WTC11 (cell line): ENCODE measurements around the gene SARDH. TPM values are rescaled to one million over a fixed set of nuclear protein-coding genes. Genes with fewer than 3 reads are reported as not detected.

Source experiments
- ATAC-seq: fragments of 200-7000 bp; cut with Tn5 transposase; 2 replicates; pipeline ENCODE4 v1.10.0; 2021; ENCODE audit warnings: mild to moderate bottlenecking, moderate library complexity
- CTCF ChIA-PET: fragments of 300-600 bp; sonication (Branson Sonifier 250); formaldehyde crosslinking; loops from one replicate; lab custom pipeline; 2021; ENCODE audit warnings: antibody characterized with exemption; lab: Charles Lee
- POLR2A ChIA-PET: fragments of 350-600 bp; sonication (Branson Sonifier 250); formaldehyde crosslinking; loops from one replicate; lab custom pipeline; 2021; ENCODE audit warnings: antibody characterized with exemption; lab: Charles Lee
- DNase-seq: peaks from one replicate; pipeline ENCODE4 v3.0.0; 2021; ENCODE audit warnings: low spot score
- H3K27ac Mint-ChIP-seq: 2 replicates; pipeline ENCODE4 v1.8.0; 2021; ENCODE audit warnings: mixed read lengths
- H3K27me3 Mint-ChIP-seq: 2 replicates; pipeline ENCODE4 v1.8.0; 2021; ENCODE audit warnings: low read depth, mild to moderate bottlenecking, moderate library complexity, mixed read lengths
- H3K36me3 Mint-ChIP-seq: 2 replicates; pipeline ENCODE4 v1.8.0; 2021; ENCODE audit warnings: mixed read lengths
- H3K4me1 Mint-ChIP-seq: 2 replicates; pipeline ENCODE4 v1.8.0; 2022; ENCODE audit warnings: mixed read lengths
- H3K4me3 Mint-ChIP-seq: 2 replicates; pipeline ENCODE4 v1.8.0; 2021; ENCODE audit warnings: mild to moderate bottlenecking, moderate library complexity, mixed read lengths
- H3K9me3 Mint-ChIP-seq: 2 replicates; pipeline ENCODE4 v1.8.0; 2021; ENCODE audit warnings: mixed read lengths
- ATF1 ChIP-seq: sonication (generic); formaldehyde crosslinking; IDR thresholded peaks from 2 replicates; pipeline ENCODE4 v1.8.1; 2023; ENCODE audit warnings: mild to moderate bottlenecking, moderate library complexity, missing genetic modification reagents
- FOXP1 ChIP-seq: sonication (generic); formaldehyde crosslinking; IDR thresholded peaks from 2 replicates; pipeline ENCODE4 v1.8.0; 2022; ENCODE audit warnings: missing genetic modification reagents, mild to moderate bottlenecking, moderate library complexity, borderline replicate concordance
- HMGA2 ChIP-seq: fragments of 250-450 bp; sonication (Bioruptor Pico); IDR thresholded peaks from 2 replicates; pipeline ENCODE4 v1.4.0; 2021; ENCODE audit warnings: mild to moderate bottlenecking, moderate library complexity
- JAZF1 ChIP-seq: fragments of 250-450 bp; sonication (Bioruptor Pico); IDR thresholded peaks from 2 replicates; pipeline ENCODE4 v1.9.0; 2021; ENCODE audit warnings: moderate library complexity, mild to moderate bottlenecking, inconsistent platforms
- MYBL2 ChIP-seq: sonication (generic); formaldehyde crosslinking; IDR thresholded peaks from 2 replicates; pipeline ENCODE4 v1.8.1; 2023; ENCODE audit warnings: mild to moderate bottlenecking, moderate library complexity, missing genetic modification reagents
- NR1H2 ChIP-seq: sonication (generic); formaldehyde crosslinking; IDR thresholded peaks from 2 replicates; pipeline ENCODE4 v1.9.0; 2021; ENCODE audit warnings: mild to moderate bottlenecking, moderate library complexity, missing genetic modification reagents
- RORB ChIP-seq: fragments of 250-450 bp; sonication (Bioruptor Pico); IDR thresholded peaks from 2 replicates; pipeline ENCODE4 v1.9.0; 2021; ENCODE audit warnings: mild to moderate bottlenecking
- SMAD3 ChIP-seq: sonication (generic); formaldehyde crosslinking; IDR thresholded peaks from 2 replicates; pipeline ENCODE4 v1.8.0; 2022; ENCODE audit warnings: missing genetic modification reagents, mild to moderate bottlenecking, borderline replicate concordance
- TEAD1 ChIP-seq: sonication (generic); formaldehyde crosslinking; IDR thresholded peaks from 2 replicates; pipeline ENCODE4 v1.8.0; 2022; ENCODE audit warnings: mild to moderate bottlenecking, missing genetic modification reagents
- ZBTB21 ChIP-seq: sonication (generic); formaldehyde crosslinking; IDR thresholded peaks from 2 replicates; pipeline ENCODE4 v1.8.1; 2023; ENCODE audit warnings: mild to moderate bottlenecking, missing genetic modification reagents, borderline replicate concordance
- ZNF121 ChIP-seq: sonication (generic); formaldehyde crosslinking; IDR thresholded peaks from 2 replicates; pipeline ENCODE4 v1.8.0; 2023; ENCODE audit warnings: missing genetic modification reagents
- ZNF138 ChIP-seq: sonication (generic); formaldehyde crosslinking; conservative IDR thresholded peaks from 2 replicates; pipeline ENCODE4 v1.8.1; 2022; ENCODE audit warnings: mild to moderate bottlenecking, moderate library complexity, missing genetic modification reagents
- total RNA-seq: library from RNA; stranded (reverse); gene quantifications from 3 replicates; pipeline ENCODE4 v1.2.3, GENCODE V29; 2021
- TF ChIP-seq, protein P1 (sequence below): sonication (generic); formaldehyde crosslinking; IDR thresholded peaks from 2 replicates; pipeline ENCODE4 v1.8.1; 2022; ENCODE audit warnings: low read depth, missing genetic modification reagents, borderline replicate concordance
- TF ChIP-seq, protein P2 (sequence below): sonication (generic); formaldehyde crosslinking; IDR thresholded peaks from 2 replicates; pipeline ENCODE4 v1.8.1; 2022; ENCODE audit warnings: low read depth, mild to moderate bottlenecking, moderate library complexity, missing genetic modification reagents, borderline replicate concordance
- TF ChIP-seq, protein P3 (sequence below): fragments of 200-600 bp; IDR thresholded peaks from 2 replicates; pipeline ENCODE4 v1.8.0; 2022; ENCODE audit warnings: antibody characterized with exemption
- TF ChIP-seq, protein P4 (sequence below): sonication (generic); formaldehyde crosslinking; IDR thresholded peaks from 2 replicates; pipeline ENCODE4 v1.8.0; 2023; ENCODE audit warnings: missing genetic modification reagents, mild to moderate bottlenecking, borderline replicate concordance
- TF ChIP-seq, protein P5 (sequence below): sonication (generic); formaldehyde crosslinking; IDR thresholded peaks from 2 replicates; pipeline ENCODE4 v1.8.1; 2023; ENCODE audit warnings: mild to moderate bottlenecking, missing genetic modification reagents, moderate library complexity

The SARDH gene
- total RNA-seq, 1 experiment from 2014 or later: 8.5 TPM

DNA sequence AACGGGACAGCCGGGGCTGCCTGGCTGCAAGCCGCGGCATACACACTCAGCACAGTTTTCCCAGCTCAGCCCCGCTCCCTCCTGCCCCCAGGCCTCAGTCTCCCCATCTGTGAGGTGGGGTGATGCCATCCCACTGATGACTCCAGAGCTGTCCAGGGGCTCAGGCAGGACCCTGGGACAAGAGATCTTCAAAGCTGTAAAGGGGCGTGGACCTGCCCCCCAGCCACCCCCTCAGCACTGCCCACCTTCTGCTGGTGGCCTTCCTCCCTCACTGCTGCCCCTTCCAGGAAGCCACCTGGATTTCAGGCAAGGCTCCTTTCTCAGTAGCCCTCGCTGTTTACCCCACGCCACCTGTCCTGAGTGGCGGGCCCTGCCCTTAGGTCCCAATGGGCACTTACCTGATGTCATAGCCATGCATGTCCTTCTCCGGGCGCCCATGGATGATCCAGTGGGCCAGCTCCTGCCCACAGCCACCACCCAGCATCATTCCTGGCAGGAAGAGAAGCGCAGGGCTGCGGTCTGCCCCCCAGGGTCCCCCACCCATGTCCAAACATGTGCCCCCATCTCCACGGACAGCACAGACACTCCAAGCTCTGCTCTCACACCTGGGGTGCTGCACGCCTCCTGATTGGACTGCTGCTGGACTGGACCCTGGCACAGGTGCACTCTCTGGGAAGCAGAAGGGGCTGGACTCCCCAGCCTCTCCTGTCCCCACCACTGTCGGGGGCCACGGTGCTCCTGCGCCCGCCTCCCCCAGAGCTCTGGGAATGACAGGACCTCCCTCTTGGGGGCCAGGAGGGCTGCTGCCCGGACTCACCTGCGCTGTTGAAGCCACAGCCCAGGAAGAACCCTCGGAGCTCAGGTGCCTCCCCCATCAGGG lies 25.7 kb downstream of the SARDH start (continued):
- TF ChIP-seq, protein P1, sequence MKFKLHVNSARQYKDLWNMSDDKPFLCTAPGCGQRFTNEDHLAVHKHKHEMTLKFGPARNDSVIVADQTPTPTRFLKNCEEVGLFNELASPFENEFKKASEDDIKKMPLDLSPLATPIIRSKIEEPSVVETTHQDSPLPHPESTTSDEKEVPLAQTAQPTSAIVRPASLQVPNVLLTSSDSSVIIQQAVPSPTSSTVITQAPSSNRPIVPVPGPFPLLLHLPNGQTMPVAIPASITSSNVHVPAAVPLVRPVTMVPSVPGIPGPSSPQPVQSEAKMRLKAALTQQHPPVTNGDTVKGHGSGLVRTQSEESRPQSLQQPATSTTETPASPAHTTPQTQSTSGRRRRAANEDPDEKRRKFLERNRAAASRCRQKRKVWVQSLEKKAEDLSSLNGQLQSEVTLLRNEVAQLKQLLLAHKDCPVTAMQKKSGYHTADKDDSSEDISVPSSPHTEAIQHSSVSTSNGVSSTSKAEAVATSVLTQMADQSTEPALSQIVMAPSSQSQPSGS (CRISPR knock-in tag): no peak
- no peak for TF ChIP-seq ATF1
- TF ChIP-seq, all 79 proteins: peak for 0

DNA sequence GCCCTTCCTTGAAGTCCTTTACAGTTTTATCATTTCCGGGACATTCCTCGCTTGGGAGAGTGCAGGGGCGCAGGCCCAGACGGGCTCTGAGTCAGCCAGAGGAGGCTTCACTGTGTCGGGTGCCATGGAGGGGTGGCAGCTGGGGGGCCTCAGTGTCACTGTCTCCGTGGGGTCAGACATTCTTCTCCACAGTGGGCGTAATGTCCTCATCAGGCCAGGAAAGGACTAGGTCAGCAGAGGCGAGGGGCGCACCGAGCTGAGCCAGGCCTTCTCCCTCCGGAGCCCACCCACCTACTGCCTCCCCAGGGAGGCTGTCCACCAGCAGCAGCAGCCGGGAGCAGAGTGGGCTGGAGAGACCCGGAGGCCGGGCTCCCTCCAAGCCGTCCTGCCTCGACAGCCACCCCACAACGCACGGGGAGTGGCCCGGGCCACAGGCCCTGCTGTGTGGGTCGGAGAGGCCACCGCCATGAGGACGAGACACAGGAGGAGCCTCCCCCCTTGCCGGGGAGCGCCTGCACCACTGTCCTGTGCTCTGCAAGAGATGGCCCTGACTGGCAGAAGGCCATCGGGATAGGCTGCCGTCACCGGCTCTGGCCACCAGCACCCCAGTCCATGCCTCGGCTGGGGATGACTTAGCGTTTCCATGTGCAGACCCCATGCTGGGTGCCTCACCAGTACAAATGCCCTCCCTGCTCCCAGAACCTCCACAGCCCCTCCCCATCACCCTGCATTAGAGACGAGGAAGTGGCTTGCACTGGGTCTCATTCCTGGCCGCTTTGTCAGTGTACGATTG lies 26.5 kb downstream of the SARDH start:
- H3K36me3 Mint-ChIP-seq: no peaks in the 10 kb centered on the region
- no peaks in the 10 kb centered on the region for H3K27me3 Mint-ChIP-seq
- peaks cover 5% of the 10 kb centered on the region for H3K4me1 Mint-ChIP-seq
- H3K4me3 Mint-ChIP-seq: no peak overlapping the region
- H3K9me3 Mint-ChIP-seq: no peaks in the 10 kb centered on the region
- 0 out of 2 replicates have a peak, but pooled peaks have one; percentile 18 for TF ChIP-seq FOXP1
- TF ChIP-seq ZNF138 (CRISPR knock-in tag): no peak
- ATAC-seq (no peak), DNase-seq (peak; percentile 8)
- ChIA-PET POLR2A (no interaction called here), CTCF (interaction anchor here (1.1 kb wide), 1 partner anchor 16 kb away, joined by 3 read pairs; no protein-coding TSS in a partner anchor)
- H3K27ac Mint-ChIP-seq: no peak overlapping the region

DNA sequence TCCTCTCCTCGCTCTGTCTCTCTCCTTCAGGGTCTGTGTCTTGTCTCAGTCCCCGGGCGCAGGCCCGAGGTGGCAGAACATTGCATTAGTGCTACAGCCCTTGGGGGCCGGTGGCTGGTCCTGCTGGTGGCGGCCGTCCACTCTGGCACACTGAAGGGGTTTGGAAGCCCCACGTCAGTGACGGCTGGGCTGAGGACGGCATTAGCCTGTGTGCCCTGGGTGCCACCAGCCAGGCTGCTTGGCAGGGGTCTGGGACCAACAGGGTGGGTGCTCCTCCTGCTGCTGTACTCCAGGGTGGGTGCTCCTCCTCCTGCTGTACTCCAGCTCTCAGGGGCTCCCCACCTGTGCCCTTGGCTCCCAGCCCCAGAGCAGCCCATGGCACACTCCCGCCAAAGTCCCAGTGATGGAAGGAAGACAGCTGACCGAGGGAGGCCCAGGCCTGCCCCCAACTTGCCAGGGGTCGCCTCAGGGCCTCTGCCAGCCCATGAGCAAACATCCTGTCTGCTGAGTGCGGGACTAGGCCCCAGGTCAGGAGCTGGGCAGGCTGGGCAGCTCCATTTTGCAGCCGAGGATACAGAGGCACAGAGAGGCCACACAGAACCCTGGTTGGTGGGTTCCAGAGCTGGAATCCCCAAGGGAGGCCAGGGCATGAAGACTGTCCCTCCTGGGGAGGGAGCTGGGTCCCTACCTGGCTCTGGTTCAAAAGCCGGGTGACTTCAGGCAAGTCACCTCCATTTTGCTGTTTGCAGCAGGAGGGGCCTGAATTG lies 27.3 kb downstream of the SARDH start:
- ChIA-PET POLR2A (no interaction called here), CTCF (interaction anchor here (1.1 kb wide), 1 partner anchor 17 kb away, joined by 3 read pairs; no protein-coding TSS in a partner anchor)
- H3K4me1 Mint-ChIP-seq: peaks cover 5% of the 10 kb centered on the region
- DNase-seq (peak; percentile 9), ATAC-seq (no peak)
- no peak overlapping the region for H3K4me3 Mint-ChIP-seq
- no peak overlapping the region; the same call in 1 of the 2 replicates for H3K27ac Mint-ChIP-seq
- H3K9me3 Mint-ChIP-seq: no peaks in the 10 kb centered on the region
- H3K27me3 Mint-ChIP-seq: no peaks in the 10 kb centered on the region
- H3K36me3 Mint-ChIP-seq: no peaks in the 10 kb centered on the region
- TF ChIP-seq JAZF1 (CRISPR knock-in tag) (no peak), TEAD1 (CRISPR knock-in tag) (no peak), MYBL2 (CRISPR knock-in tag) (no peak), RORB (CRISPR knock-in tag) (no peak), ZNF121 (CRISPR knock-in tag) (no peak), SMAD3 (CRISPR knock-in tag) (no peak), NR1H2 (CRISPR knock-in tag) (no peak), ZBTB21 (CRISPR knock-in tag) (no peak), HMGA2 (no peak)
- TF ChIP-seq, protein P2, sequence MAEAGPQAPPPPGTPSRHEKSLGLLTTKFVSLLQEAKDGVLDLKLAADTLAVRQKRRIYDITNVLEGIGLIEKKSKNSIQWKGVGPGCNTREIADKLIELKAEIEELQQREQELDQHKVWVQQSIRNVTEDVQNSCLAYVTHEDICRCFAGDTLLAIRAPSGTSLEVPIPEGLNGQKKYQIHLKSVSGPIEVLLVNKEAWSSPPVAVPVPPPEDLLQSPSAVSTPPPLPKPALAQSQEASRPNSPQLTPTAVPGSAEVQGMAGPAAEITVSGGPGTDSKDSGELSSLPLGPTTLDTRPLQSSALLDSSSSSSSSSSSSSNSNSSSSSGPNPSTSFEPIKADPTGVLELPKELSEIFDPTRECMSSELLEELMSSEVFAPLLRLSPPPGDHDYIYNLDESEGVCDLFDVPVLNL (CRISPR knock-in tag): no peak
- TF ChIP-seq, protein P3, sequence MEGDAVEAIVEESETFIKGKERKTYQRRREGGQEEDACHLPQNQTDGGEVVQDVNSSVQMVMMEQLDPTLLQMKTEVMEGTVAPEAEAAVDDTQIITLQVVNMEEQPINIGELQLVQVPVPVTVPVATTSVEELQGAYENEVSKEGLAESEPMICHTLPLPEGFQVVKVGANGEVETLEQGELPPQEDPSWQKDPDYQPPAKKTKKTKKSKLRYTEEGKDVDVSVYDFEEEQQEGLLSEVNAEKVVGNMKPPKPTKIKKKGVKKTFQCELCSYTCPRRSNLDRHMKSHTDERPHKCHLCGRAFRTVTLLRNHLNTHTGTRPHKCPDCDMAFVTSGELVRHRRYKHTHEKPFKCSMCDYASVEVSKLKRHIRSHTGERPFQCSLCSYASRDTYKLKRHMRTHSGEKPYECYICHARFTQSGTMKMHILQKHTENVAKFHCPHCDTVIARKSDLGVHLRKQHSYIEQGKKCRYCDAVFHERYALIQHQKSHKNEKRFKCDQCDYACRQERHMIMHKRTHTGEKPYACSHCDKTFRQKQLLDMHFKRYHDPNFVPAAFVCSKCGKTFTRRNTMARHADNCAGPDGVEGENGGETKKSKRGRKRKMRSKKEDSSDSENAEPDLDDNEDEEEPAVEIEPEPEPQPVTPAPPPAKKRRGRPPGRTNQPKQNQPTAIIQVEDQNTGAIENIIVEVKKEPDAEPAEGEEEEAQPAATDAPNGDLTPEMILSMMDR: no peak
- TF ChIP-seq, protein P1 (CRISPR knock-in tag): no peak
- TF ChIP-seq, protein P4, sequence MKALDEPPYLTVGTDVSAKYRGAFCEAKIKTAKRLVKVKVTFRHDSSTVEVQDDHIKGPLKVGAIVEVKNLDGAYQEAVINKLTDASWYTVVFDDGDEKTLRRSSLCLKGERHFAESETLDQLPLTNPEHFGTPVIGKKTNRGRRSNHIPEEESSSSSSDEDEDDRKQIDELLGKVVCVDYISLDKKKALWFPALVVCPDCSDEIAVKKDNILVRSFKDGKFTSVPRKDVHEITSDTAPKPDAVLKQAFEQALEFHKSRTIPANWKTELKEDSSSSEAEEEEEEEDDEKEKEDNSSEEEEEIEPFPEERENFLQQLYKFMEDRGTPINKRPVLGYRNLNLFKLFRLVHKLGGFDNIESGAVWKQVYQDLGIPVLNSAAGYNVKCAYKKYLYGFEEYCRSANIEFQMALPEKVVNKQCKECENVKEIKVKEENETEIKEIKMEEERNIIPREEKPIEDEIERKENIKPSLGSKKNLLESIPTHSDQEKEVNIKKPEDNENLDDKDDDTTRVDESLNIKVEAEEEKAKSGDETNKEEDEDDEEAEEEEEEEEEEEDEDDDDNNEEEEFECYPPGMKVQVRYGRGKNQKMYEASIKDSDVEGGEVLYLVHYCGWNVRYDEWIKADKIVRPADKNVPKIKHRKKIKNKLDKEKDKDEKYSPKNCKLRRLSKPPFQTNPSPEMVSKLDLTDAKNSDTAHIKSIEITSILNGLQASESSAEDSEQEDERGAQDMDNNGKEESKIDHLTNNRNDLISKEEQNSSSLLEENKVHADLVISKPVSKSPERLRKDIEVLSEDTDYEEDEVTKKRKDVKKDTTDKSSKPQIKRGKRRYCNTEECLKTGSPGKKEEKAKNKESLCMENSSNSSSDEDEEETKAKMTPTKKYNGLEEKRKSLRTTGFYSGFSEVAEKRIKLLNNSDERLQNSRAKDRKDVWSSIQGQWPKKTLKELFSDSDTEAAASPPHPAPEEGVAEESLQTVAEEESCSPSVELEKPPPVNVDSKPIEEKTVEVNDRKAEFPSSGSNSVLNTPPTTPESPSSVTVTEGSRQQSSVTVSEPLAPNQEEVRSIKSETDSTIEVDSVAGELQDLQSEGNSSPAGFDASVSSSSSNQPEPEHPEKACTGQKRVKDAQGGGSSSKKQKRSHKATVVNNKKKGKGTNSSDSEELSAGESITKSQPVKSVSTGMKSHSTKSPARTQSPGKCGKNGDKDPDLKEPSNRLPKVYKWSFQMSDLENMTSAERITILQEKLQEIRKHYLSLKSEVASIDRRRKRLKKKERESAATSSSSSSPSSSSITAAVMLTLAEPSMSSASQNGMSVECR: no peak
- TF ChIP-seq, protein P5, sequence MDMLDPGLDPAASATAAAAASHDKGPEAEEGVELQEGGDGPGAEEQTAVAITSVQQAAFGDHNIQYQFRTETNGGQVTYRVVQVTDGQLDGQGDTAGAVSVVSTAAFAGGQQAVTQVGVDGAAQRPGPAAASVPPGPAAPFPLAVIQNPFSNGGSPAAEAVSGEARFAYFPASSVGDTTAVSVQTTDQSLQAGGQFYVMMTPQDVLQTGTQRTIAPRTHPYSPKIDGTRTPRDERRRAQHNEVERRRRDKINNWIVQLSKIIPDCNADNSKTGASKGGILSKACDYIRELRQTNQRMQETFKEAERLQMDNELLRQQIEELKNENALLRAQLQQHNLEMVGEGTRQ (CRISPR knock-in tag): no peak
